22Rv1 (cell line): ENCODE data around the gene TNC.

ENCODE experiments used
- ZFX ChIP-seq: fragments of 450-650 bp; IDR thresholded peaks from 2 replicates; pipeline ENCODE4 v1.6.1; 2017; ENCODE audit warnings: antibody characterized with exemption, borderline replicate concordance
- TF ChIP-seq, protein P1 (sequence below): fragments of 450-650 bp; IDR thresholded peaks from 2 replicates; pipeline ENCODE4 v1.5.1; 2017; ENCODE audit warnings: mild to moderate bottlenecking

DNA sequence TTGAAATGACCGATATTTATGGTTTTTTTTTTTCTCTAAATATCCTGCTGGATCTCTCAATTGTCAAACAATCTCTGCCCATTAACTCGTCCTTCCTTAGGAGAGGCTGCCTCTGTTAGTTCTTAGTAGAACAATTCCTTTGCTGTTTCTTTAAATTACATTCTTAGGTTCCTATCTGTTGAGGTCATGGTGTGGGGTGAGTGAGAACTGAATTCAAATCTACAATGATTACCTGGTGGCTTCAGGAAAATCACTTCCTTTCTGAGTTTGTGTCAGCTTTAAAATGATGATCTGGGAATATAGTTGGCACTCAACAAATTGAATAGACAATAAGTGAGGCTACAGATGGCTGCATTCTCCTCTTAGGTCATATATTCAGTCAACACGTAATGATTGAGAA is 105.5 kb downstream of the TNC start:
- TF ChIP-seq, protein P1, sequence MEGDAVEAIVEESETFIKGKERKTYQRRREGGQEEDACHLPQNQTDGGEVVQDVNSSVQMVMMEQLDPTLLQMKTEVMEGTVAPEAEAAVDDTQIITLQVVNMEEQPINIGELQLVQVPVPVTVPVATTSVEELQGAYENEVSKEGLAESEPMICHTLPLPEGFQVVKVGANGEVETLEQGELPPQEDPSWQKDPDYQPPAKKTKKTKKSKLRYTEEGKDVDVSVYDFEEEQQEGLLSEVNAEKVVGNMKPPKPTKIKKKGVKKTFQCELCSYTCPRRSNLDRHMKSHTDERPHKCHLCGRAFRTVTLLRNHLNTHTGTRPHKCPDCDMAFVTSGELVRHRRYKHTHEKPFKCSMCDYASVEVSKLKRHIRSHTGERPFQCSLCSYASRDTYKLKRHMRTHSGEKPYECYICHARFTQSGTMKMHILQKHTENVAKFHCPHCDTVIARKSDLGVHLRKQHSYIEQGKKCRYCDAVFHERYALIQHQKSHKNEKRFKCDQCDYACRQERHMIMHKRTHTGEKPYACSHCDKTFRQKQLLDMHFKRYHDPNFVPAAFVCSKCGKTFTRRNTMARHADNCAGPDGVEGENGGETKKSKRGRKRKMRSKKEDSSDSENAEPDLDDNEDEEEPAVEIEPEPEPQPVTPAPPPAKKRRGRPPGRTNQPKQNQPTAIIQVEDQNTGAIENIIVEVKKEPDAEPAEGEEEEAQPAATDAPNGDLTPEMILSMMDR: no peak
- TF ChIP-seq ZFX: no peak
